ENCODE measurements around the gene PLXNC1. TPM values are rescaled to one million over a fixed set of nuclear protein-coding genes. Genes with fewer than 3 reads are reported as not detected.

PLXNC1 gene
- total RNA-seq, 1 donor from 2014 or later, result 39.5 TPM

GRCh38 chr12:94266796-94267536 lies 118.6 kb downstream of the PLXNC1 start:
- DNase-seq, result no peak

- no peak for DNase-seq
Measured at GRCh38 chr12:94267537-94267872, 119.1 kb downstream of the PLXNC1 start.

GRCh38 chr12:94267921-94268471 lies 119.6 kb downstream of the PLXNC1 start:
- no peak for DNase-seq

GRCh38 chr12:94269316-94269999 lies 121.1 kb downstream of the PLXNC1 start:
- no peak for DNase-seq

- no peak for DNase-seq
Measured at GRCh38 chr12:94271351-94271750, 123.0 kb downstream of the PLXNC1 start.

GRCh38 chr12:94272280-94272679 lies 123.9 kb downstream of the PLXNC1 start:
- DNase-seq, result no peak

- DNase-seq, result no peak
Measured at GRCh38 chr12:94273272-94273671, 124.9 kb downstream of the PLXNC1 start.

- DNase-seq, result no peak
Measured at GRCh38 chr12:94276725-94277124, 128.3 kb downstream of the PLXNC1 start.

- DNase-seq, result peak; percentile 9
Measured at GRCh38 chr12:94277426-94278000, 129.1 kb downstream of the PLXNC1 start.

- DNase-seq, result no peak
Measured at GRCh38 chr12:94280063-94280462, 131.7 kb downstream of the PLXNC1 start.

GRCh38 chr12:94282675-94283074 lies 134.3 kb downstream of the PLXNC1 start:
- DNase-seq, result no peak

GRCh38 chr12:94284046-94284445 lies 135.7 kb downstream of the PLXNC1 start:
- DNase-seq, result no peak

GRCh38 chr12:94284859-94285258 lies 136.5 kb downstream of the PLXNC1 start:
- DNase-seq, result no peak

- no peak for DNase-seq
Measured at GRCh38 chr12:94285943-94286582, 137.7 kb downstream of the PLXNC1 start.

- no peak for DNase-seq
Measured at GRCh38 chr12:94286583-94287244, 138.3 kb downstream of the PLXNC1 start.

- no peak for DNase-seq
Measured at GRCh38 chr12:94287245-94287628, 138.9 kb downstream of the PLXNC1 start.

GRCh38 chr12:94289461-94290312 lies 141.3 kb downstream of the PLXNC1 start:
- DNase-seq, result no peak

- DNase-seq, result no peak
Measured at GRCh38 chr12:94290353-94290752, 142.0 kb downstream of the PLXNC1 start.

GRCh38 chr12:94297096-94297699 lies 148.8 kb downstream of the PLXNC1 start:
- no peak for DNase-seq

- DNase-seq, result no peak
Measured at GRCh38 chr12:94297876-94298505, 149.6 kb downstream of the PLXNC1 start.
